HL-60/S4 treated with retinoic acid at 250 ng/mL for 4 days and 3 days (cell line): Measurements from ENCODE around the gene ALG10B.

Source experiments
- in situ Hi-C: fragments of 300-500 bp; cut with MboI; formaldehyde crosslinking; loops from 2 replicates; pipeline ENCODE4 v1.7.0; 2022; ENCODE audit warnings: low sequenced_read_pairs

Gene ALG10B

GRCh38 chr12:38373784-38374183 lies 57.2 kb downstream of the ALG10B start:
- in situ Hi-C loops = no loop called here

GRCh38 chr12:38374751-38375150 lies 58.2 kb downstream of the ALG10B start:
- in situ Hi-C loops = no loop called here
